H1 (cell line): ENCODE data around the gene TRA2A. TPM values are rescaled to one million over a fixed set of nuclear protein-coding genes. Genes with fewer than 3 reads are reported as not detected.

ENCODE experiments used
- CTCF ChIA-PET: fragments of 300-600 bp; sonication (Branson Sonifier 250); formaldehyde crosslinking; loops from one replicate; lab custom pipeline; 2021; ENCODE audit not compliant: partially characterized antibody; lab: Charles Lee
- POLR2A ChIA-PET: fragments of 300-600 bp; sonication (Branson Sonifier 250); formaldehyde crosslinking; loops from one replicate; lab custom pipeline; 2021; ENCODE audit warnings: inconsistent platforms; ENCODE audit not compliant: partially characterized antibody; lab: Charles Lee
- DNase-seq, 2 experiments: peaks; one replicate each; pipeline versions ENCODE4 v3.0.0 to v3.0.0-alpha.2; 2010 to 2022; ENCODE audit warnings: low spot score in 2 of 2, low read depth in 1 of 2, mixed read lengths in 1 of 2
- FAIRE-seq: peaks from 2 replicates; lab custom pipeline; 2011; peaks lifted over from hg19 to GRCh38; lab: Jason Lieb, UNC
- H2AFZ ChIP-seq: 2 replicates; pipeline ENCODE4 v1.8.1; 2012; ENCODE audit warnings: low read length, inconsistent platforms
- H2AK5ac ChIP-seq: 2 replicates; pipeline ENCODE4 v1.6.1; 2013; ENCODE audit warnings: low read depth, low read length
- H2BK120ac ChIP-seq: replicated peaks from 2 replicates; pipeline ENCODE3; 2013; ENCODE audit warnings: low read depth, low read length, inconsistent platforms
- H2BK12ac ChIP-seq: 2 replicates; pipeline ENCODE4 v1.6.1; 2013; ENCODE audit warnings: low read depth, low read length
- H2BK15ac ChIP-seq: 2 replicates; pipeline ENCODE4 v1.6.1; 2013; ENCODE audit warnings: low read length
- H2BK20ac ChIP-seq: 2 replicates; pipeline ENCODE4 v1.6.1; 2013; ENCODE audit warnings: low read length
- H2BK5ac ChIP-seq: 2 replicates; pipeline ENCODE4 v1.6.1; 2013; ENCODE audit warnings: low read depth, low read length
- H3K14ac ChIP-seq: 2 replicates; pipeline ENCODE4 v1.6.1; 2013; ENCODE audit warnings: inconsistent platforms; ENCODE audit not compliant: insufficient read length
- H3K18ac ChIP-seq: 2 replicates; pipeline ENCODE4 v1.6.1; 2013; ENCODE audit warnings: low read length; ENCODE audit errors: extremely low read depth
- H3K23ac ChIP-seq: 2 replicates; pipeline ENCODE4 v1.6.1; 2013; ENCODE audit warnings: inconsistent platforms; ENCODE audit not compliant: insufficient read length
- H3K23me2 ChIP-seq: 2 replicates; pipeline ENCODE4 v1.6.1; 2013; ENCODE audit warnings: low read depth, low read length
- H3K27ac ChIP-seq: 2 replicates; pipeline ENCODE4 v1.6.1; 2011; ENCODE audit warnings: low read depth, low read length, inconsistent platforms
- H3K27me3 ChIP-seq, 4 experiments: replicated peaks in 1 of 4; 1 replicate in 1 of 4; 2 replicates in 3 of 4; pipeline versions ENCODE4 v1.6.1 to v1.8.1; 2011 to 2013; ENCODE audit warnings: low read length in 3 of 4, mild to moderate bottlenecking in 3 of 4, inconsistent platforms in 2 of 4, mixed read lengths in 2 of 4, moderate library complexity in 1 of 4; ENCODE audit not compliant: control insufficient read depth in 3 of 4, insufficient read depth in 3 of 4; ENCODE audit errors: extremely low read depth in 1 of 4
- H3K36me3 ChIP-seq, 4 experiments: 2 replicates each; pipeline versions ENCODE4 v1.6.1 to v1.8.1; 2011 to 2013; ENCODE audit warnings: mild to moderate bottlenecking in 4 of 4, low read length in 3 of 4, moderate library complexity in 2 of 4, control low read depth in 1 of 4, inconsistent platforms in 1 of 4; ENCODE audit not compliant: insufficient read depth in 4 of 4, control insufficient read depth in 2 of 4
- H3K4ac ChIP-seq: replicated peaks from 2 replicates; pipeline ENCODE3; 2013; ENCODE audit warnings: low read length, low read depth, mixed read lengths, inconsistent platforms; ENCODE audit not compliant: insufficient read length
- H3K4me1 ChIP-seq, 4 experiments: replicated peaks in 1 of 4; 1 replicate in 1 of 4; 2 replicates in 3 of 4; pipeline versions ENCODE4 v1.6.1 to v1.8.1; 2011 to 2013; ENCODE audit warnings: low read length in 3 of 4, inconsistent platforms in 2 of 4, mixed read lengths in 1 of 4; ENCODE audit not compliant: insufficient read depth in 4 of 4, control insufficient read depth in 3 of 4
- H3K4me2 ChIP-seq, 2 experiments: 2 replicates each; pipeline versions ENCODE4 v1.6.1 to v1.8.1; 2011 to 2013; ENCODE audit warnings: low read depth in 2 of 2, low read length in 2 of 2, control low read depth in 1 of 2, inconsistent platforms in 1 of 2, mild to moderate bottlenecking in 1 of 2; ENCODE audit not compliant: insufficient read depth in 1 of 2
- H3K4me3 ChIP-seq, 4 experiments: fragments of 200-600, 300-600 bp in 1 of 4; sonication (generic), shearing (Covaris generic), sonication (Bioruptor Twin) in 1 of 4; 2 replicates each; pipeline versions ENCODE4 v1.5.1 to v1.8.1; 2011 to 2016; ENCODE audit warnings: low read length in 4 of 4, low read depth in 3 of 4, control low read depth in 2 of 4, inconsistent platforms in 2 of 4, mild to moderate bottlenecking in 2 of 4, mixed read lengths in 1 of 4, moderate library complexity in 1 of 4; ENCODE audit not compliant: insufficient read depth in 2 of 4; ENCODE audit errors: extremely low read depth in 1 of 4
- H3K56ac ChIP-seq: replicated peaks from 2 replicates; pipeline ENCODE3; 2013; ENCODE audit warnings: low read depth, mild to moderate bottlenecking, mixed read lengths, low read length, inconsistent platforms; ENCODE audit not compliant: insufficient read length
- H3K79me1 ChIP-seq: 2 replicates; pipeline ENCODE4 v1.6.1; 2013; ENCODE audit warnings: low read depth, low read length, control low read depth
- H3K79me2 ChIP-seq, 2 experiments: 2 replicates each; pipeline versions ENCODE4 v1.6.1 to v1.8.1; 2012 to 2013; ENCODE audit warnings: low read length in 2 of 2, mild to moderate bottlenecking in 2 of 2, inconsistent platforms in 1 of 2; ENCODE audit not compliant: insufficient read depth in 2 of 2, control insufficient read depth in 1 of 2
- H3K9ac ChIP-seq, 4 experiments: replicated peaks in 1 of 4; 1 replicate in 1 of 4; 2 replicates in 3 of 4; pipeline versions ENCODE4 v1.6.1 to v1.8.1; 2011 to 2013; ENCODE audit warnings: low read depth in 3 of 4, low read length in 3 of 4, control low read depth in 2 of 4, mild to moderate bottlenecking in 2 of 4, moderate library complexity in 2 of 4, inconsistent platforms in 1 of 4; ENCODE audit errors: extremely low read depth in 1 of 4
- H3K9me3 ChIP-seq, 2 experiments: 2 replicates each; pipeline versions ENCODE4 v1.6.1 to v1.8.1; 2012 to 2013; ENCODE audit warnings: mild to moderate bottlenecking in 2 of 2, moderate library complexity in 2 of 2, control low read depth in 1 of 2, inconsistent platforms in 1 of 2, low read depth in 1 of 2, low read length in 1 of 2, mixed read lengths in 1 of 2; ENCODE audit not compliant: insufficient read depth in 2 of 2
- H4K20me1 ChIP-seq, 2 experiments: replicated peaks in 1 of 2; 2 replicates each; pipeline versions ENCODE3 to v1.8.1; 2011 to 2013; ENCODE audit warnings: inconsistent platforms in 2 of 2, low read length in 2 of 2, mild to moderate bottlenecking in 1 of 2; ENCODE audit not compliant: insufficient read depth in 2 of 2, control insufficient read depth in 1 of 2
- H4K5ac ChIP-seq: 2 replicates; pipeline ENCODE4 v1.6.1; 2013; ENCODE audit warnings: low read length, low read depth, mixed read lengths, inconsistent platforms; ENCODE audit not compliant: insufficient read length
- H4K8ac ChIP-seq: 2 replicates; pipeline ENCODE4 v1.8.0; 2013; ENCODE audit warnings: mild to moderate bottlenecking, moderate library complexity, low read length, inconsistent platforms; ENCODE audit not compliant: insufficient read depth; ENCODE audit errors: extremely low read depth
- H4K91ac ChIP-seq: replicated peaks from 2 replicates; pipeline ENCODE3; 2013; ENCODE audit warnings: low read length, mixed read lengths, inconsistent platforms; ENCODE audit not compliant: insufficient read length
- CBX8 ChIP-seq: fragments of 300-800, 300-1000 bp; sonication (generic); IDR thresholded peaks from 2 replicates; pipeline ENCODE4 v1.7.1; 2016; ENCODE audit warnings: low read depth, low read length, borderline replicate concordance
- POLR2A ChIP-seq, 2 experiments: IDR thresholded peaks; 1 replicate in 1 of 2; 2 replicates in 1 of 2; pipeline ENCODE4 v1.6.1; 2011; ENCODE audit warnings: low read depth in 2 of 2, low read length in 2 of 2, mild to moderate bottlenecking in 2 of 2; ENCODE audit errors: control extremely low read depth in 1 of 2
- WGBS, 2 experiments: shearing (Covaris generic) in 1 of 2; methylation state at CpG; one replicate each; pipeline versions ENCODE4 v1.1.6 to v1.1.7; 2013 to 2015; ENCODE audit warnings: low lambda C conversion rate in 2 of 2, mixed read lengths in 2 of 2, inconsistent platforms in 1 of 2, low coverage in 1 of 2, missing lambda C conversion rate in 1 of 2; ENCODE audit not compliant: insufficient replicate concordance in 2 of 2, insufficient coverage in 1 of 2, insufficient read length in 1 of 2; ENCODE audit errors: extremely low coverage in 1 of 2, missing lambda C conversion rate in 1 of 2; 5-methylcytosine and 5-hydroxymethylcytosine counted together
- polyA plus RNA-seq, 7 experiments: library from polyadenylated mRNA; depleted of rRNA in 3 of 7; stranded (reverse) in 5 of 7; unstranded in 2 of 7; fragments of >200 nt in 5 of 7; fragments of 200-250 nt in 2 of 7; gene quantifications; 1 replicate in 5 of 7; 2 replicates in 1 of 7; 4 replicates in 1 of 7; pipeline versions ENCODE4 v1.2.1 to v1.2.3, GENCODE V29; 2011 to 2013; ENCODE audit warnings: missing spikeins in 2 of 7, mixed read lengths in 2 of 7
- total RNA-seq: library from RNA; stranded (reverse); fragmentation: NEBNext Ultra II Directional; extraction: Animal tissue kit (Norgen Biotek cat#: 25700); gene quantifications from 2 replicates; pipeline ENCODE4 v1.2.1, GENCODE V29; 2021

The TRA2A gene
- total and polyA plus RNA-seq, 2 of the 8 experiments (the other 6 are each of a cell fraction or from before 2014, with no cell fraction given), result 116 to 125 TPM

DNA sequence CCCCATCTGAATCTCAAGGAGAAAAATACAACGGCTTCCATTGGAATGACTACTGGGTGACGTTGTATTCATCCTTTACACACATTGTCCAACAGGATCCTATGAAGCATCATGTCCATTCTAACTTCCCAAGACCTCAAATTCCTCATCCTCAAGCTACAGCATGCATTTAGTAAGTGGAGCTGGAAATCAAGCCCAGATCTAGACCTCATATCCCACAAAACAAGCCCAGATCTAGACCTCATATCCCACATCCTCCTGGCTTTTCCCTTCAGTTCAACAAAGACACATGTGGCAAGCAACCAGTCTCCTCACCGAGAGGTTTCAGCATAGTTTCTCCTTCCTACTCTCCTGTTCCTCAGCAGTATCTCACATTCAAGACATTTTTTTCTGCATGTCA is 73.7 kb downstream of the TRA2A start:
- H3K23me2 ChIP-seq, result no peaks in the 10 kb centered on the region
- no peak overlapping the region for H2BK20ac ChIP-seq
- WGBS, 2 experiments, result 96% methylated on average over 3 of the region's 3 CpGs; no CpG with 5 or more reads in 1 of the 2 experiments
- peak overlapping the region; percentile 18; the same call in 1 of the 2 replicates for H2BK5ac ChIP-seq
- no peak overlapping the region for H3K9ac ChIP-seq
- H3K4me1 ChIP-seq, result peaks cover 5 to 17% (median 15%) of the 10 kb centered on the region in 4 experiments
- H3K36me3 ChIP-seq, result peaks cover 0 to 14% (median 4%) of the 10 kb centered on the region in 4 experiments; a peak in 3 of 8 replicates
- ChIA-PET CTCF (interaction anchor here (0.6 kb wide), 1 partner anchor 12 kb away, joined by 3 read pairs; the partner anchor contains the start of gene IGF2BP3), POLR2A (interaction anchor here (0.6 to 3.6 kb wide), 7 partner anchors 10 to 73 kb away, joined by 3 to 15 read pairs (median 3); no protein-coding TSS in a partner anchor)
- no peak overlapping the region for H3K14ac ChIP-seq
- no peak overlapping the region for H3K56ac ChIP-seq
- 0 out of 2 replicates have a peak overlapping the region, but pooled peaks have one; percentile 21 for H3K27ac ChIP-seq
- no peak overlapping the region for H2BK120ac ChIP-seq
- H4K8ac ChIP-seq, result no peak overlapping the region
- H3K18ac ChIP-seq, result no peak overlapping the region
- no peak for FAIRE-seq
- peaks cover 46 to 50% of the 10 kb centered on the region in 2 experiments for H4K20me1 ChIP-seq
- TF ChIP-seq POLR2A (IDR thresholded peaks at IDR 0.05; ENCODE audit: control extremely low read depth in 1 of 2, low read depth in 2 of 2, low read length in 2 of 2), result peak in 1 of 2 experiments; percentile 8; a peak in 1 of 3 replicates
- TF ChIP-seq CBX8, result no peak
- TF ChIP-seq, all 59 proteins: peak for 1
- Histone ChIP-seq H3K23ac (no peak overlapping the region), H4K5ac (no peak overlapping the region), H2BK15ac (no peak overlapping the region), H4K91ac (no peak overlapping the region), H3K79me1 (peaks cover 6% of the 10 kb centered on the region; the same call in 1 of the 2 replicates), H2AK5ac (no peak overlapping the region), H3K79me2 (peaks cover 80 to 100% of the 10 kb centered on the region in 2 experiments), H3K9me3 (no peaks in the 10 kb centered on the region), H3K27me3 (no peaks in the 10 kb centered on the region), H3K4me2 (no peak overlapping the region), H2BK12ac (no peak overlapping the region), H2AFZ (no peak overlapping the region), H3K4ac (no peak overlapping the region), H3K4me3 (no peak overlapping the region)
- DNase-seq, result no peak
